HK-2 (cell line): Measurements from ENCODE around the gene GPC5.
"Not testable (repeated sequence)": the region's sequence is repeated elsewhere in the genome, so short reads cannot be mapped to it uniquely, and the experiment has no call there.

Experiments used
- DNase-seq: peaks from one replicate; pipeline ENCODE4 v3.0.0-alpha.2; 2018; ENCODE audit not compliant: unreplicated experiment

Gene GPC5

DNA sequence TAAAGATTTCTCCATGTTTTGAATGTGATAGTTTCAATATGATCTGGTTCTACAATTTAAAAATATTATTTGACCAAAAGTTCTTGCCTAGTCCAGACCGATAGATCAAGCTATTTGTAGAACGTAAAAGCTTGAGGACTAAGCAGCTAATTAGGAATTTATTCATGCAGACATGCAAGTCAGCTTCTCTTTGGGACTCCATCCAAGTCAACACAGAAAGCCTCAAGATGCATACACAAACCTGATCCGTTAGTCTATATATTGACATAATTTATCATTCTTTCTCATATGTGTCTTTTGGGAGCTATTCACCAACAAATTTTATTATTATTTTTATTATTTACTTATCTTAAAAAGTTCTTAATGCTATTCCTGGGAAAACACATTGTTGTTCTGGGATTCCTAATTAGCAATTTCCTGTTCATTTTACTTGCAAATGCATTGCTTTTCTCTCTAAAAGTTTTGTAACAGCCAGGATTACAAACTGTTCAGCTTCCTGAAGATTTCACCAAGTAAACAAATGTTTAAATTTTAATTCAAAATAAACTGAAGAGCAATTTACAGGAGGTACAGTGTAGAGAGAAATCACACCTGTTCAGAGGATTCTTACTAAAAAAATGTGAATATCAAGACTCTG, 375.3 kb downstream of the GPC5 start:
- DNase-seq, result no peak

GRCh38 chr13:91774397-91774796, 376.0 kb downstream of the GPC5 start:
- no peak for DNase-seq

DNA sequence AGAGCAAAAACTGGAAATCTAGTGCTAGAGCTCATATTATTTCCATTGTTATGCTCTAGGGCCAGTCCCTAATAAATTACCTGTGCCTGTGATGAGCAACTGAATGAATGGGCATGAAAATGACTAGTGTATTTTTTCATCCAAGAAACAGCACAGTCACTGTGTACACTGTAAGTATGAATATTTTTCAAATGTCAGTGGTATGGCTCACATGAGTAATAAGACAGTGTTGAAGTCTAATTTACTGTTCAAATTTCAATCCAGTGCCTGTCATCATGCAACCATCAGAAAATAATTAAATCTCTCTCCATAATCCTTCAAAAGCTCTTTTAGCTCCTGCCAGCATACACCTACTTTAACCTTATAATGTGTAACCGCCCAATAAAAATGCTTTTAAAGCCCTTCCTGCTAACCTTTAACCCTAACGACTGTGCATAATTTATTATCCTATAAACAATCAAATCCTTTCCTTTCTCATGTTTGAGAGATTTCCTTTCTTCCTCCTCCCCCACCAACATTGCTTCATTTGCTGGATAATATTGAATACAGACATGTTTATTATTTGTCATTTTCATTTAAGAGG, 378.3 kb downstream of the GPC5 start:
- DNase-seq, result no peak

DNA sequence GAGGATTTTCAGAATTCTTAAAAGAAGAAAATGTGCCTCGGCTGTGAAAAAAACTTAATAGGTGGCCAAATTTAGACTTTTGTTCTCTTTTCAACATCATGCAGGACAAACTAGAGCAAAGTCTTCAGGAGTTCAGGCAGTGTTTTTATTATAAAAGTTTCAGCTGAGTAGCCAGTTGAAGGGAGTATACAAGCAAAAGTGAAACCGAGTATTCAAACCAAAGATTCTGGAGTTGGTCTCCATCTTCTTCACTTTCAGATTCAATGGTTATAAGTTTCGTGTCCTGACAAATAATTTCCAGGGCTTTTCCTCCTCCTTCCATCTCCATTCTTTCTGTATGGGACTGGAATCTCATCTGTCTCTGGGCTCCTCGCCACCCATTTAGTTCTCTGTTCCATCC, 379.7 kb downstream of the GPC5 start:
- no peak for DNase-seq

DNA sequence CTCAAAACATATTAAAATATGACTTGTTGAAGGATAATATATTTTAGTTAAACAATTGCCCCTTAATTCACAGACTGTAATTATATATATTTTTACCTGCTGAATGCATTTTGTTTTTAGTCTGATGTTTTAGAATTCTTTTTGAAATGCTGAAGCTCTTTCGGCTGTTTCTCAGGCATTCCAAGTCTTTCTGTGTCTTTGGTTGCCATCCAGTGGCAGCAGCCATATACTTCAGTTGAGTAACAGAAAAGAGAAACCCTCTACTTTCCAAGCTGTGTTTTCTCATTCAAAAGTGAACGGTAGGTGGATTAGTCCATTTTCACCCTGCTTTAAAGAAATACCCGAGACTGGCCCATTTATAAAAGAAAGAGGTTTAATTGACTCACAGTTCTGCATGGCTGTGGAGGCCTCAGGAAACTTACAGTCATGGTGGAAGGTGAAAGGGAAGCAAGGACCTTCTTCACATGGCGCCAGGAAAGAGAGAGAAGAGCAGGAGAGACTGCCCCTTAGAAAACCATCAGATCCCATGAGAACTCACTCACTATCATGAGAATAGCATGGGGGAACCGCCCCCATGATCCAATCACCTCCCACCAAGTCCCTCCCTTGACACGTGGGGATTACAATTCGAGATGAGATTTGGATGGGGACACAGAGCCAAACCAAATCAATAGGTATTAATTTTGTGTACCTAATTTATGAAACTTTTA, 383.7 kb downstream of the GPC5 start:
- DNase-seq, result not testable (repeated sequence)

DNA sequence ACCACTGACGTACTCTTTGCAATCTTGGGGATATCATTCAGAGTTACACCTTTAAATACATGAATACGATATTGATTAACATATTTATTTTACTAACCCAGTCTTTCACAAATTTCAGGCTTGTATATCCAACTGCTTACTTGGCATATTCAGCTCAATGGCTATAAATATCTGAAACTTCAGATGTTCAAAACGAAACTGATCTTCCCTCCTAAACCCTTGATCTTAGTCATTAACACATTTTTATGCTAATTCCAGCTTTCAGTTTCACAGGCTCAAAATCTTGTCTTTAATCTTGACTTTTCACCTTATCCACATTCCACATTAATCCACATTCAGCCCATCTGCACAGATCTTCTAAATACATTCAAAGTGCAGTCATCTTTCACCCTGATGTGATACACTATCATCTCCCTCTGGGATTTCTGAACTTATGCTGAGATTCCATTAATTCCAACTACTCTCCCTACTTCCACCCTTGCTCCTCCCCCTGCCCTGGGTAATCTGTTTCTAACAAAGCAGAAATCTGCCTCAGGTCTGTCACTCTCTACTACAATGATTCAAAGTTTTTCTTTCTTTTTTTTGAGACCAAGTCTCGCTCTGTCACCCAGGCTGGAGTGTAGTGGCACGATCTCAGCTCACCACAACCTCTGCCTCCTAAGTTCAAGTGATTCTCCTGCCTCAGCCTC, 387.2 kb downstream of the GPC5 start:
- DNase-seq, result no peak

- no peak for DNase-seq
These were observed 393.6 kb downstream of the GPC5 start for GRCh38 chr13:91792054-91792453.

GRCh38 chr13:91797567-91797966, 399.1 kb downstream of the GPC5 start:
- DNase-seq, result no peak

DNA sequence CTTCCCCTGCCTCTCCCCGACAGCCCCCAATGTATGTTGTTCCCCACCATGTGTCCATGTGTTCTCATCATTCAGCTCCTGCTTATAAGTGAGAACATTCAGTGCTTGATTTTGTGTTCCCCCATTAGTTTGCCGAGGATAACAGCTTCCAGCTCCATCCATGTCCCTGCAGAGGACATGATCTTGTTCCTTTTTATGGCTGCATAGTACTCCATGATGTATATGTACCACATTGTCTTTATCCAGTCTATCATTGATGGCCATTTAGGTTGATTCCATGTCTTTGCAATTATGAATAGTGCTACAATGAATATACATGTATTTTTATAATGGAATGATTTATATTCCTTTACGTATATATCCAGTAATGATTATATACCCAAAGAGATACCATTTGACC, 399.9 kb downstream of the GPC5 start:
- not testable (repeated sequence) for DNase-seq

GRCh38 chr13:91801772-91802171, 403.4 kb downstream of the GPC5 start:
- DNase-seq, result not testable (repeated sequence)

DNA sequence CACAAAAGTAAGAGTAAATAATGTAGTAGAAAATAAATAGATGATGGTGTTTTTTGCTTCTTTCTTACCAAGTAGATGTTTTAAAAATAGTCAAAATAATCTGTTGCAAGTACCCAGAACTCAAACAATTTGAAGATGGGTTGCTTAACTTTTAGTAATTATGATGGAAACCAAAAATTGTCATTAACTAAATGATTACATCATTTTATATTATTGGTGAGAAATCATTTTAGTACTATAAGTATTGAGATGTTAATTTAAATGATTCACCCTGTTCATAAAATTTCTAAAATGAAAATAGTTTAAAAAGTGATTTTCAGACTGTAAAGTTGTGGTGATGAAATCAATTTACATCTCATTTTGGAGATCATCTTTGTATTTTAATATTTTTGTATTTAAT, 404.5 kb downstream of the GPC5 start:
- no peak for DNase-seq

GRCh38 chr13:91804724-91805123, 406.3 kb downstream of the GPC5 start:
- DNase-seq, result no peak

DNA sequence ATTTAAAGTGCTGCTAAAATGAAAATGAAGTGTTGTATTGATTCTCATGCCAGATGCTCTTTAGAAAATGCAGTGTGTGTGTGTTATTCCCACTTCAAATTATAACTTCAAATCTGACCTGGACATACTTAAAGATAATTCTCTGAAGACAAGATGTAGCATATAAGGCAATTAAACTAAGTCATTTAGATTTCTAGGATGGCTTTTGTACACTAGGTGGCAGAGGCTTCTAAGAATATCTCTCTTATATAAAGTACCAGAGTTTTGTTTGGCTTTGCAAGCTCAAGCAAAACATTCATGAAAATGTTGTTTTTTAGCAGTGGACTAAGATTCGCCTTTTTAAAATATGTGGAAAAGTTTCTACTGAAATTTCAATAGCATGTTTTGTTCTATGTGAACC, 407.2 kb downstream of the GPC5 start:
- no peak for DNase-seq

DNA sequence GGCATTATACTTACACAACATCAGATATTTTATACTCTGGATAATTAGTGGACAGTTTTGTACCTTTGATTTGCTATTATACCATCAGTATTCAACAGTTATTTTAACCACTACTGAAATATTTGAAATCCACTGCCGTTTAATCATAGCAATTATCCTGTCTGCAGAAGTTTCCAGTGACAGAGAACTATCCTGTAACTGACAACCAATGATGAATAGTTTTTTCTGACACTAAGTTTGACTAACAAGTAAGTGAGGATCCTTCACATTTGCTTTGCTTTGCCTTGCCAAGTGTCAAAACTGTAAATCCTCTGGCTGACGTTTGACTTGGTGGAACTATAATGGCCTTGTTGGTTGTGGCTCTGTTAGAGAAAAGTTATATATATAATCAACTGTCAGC, 410.7 kb downstream of the GPC5 start:
- DNase-seq, result no peak

DNA sequence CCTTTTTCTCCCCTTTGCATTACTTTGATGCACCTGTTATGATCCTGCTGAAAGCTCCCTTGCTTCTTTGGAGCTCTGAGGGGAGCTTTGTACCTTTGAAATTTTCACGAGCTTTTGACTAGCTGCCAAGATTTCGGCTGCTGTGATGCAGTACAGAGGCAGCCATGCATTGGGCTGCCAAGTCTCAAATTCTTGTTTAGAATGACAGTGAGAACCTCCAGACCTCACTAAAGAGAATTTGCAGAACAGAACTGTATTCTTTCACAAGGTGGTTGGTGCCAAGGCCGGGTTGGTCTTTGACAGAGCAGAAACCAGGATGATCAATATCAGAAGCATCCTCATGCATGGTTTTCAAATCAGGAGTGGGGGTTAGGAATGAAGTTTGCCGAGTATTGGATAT, 414.8 kb downstream of the GPC5 start:
- no peak for DNase-seq

DNA sequence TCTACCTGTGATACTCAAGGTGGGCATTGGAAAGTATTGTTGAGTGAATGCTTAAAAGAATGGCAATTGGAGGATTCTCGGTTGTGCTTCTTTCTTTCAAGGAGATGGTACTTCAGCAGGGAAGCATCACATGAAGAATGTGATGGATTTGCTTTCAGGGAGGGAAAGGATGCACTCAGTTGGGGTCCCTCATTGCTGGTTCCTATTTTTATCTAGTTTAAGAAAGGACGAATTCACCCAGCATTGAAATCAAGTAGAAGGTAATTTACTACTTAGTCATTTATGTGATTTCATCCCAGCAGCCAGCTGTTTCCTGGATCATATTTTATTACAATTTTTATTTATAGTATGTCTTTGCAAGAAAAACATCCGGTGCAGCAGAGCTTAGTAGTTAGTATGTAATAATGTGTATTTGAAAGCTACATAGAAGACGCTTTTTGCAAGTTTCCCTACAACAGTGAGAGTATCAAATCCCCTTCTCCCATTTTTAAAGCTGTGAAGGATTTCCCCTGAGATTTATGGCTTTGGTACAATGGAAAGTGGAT, 417.9 kb downstream of the GPC5 start:
- DNase-seq, result no peak

GRCh38 chr13:91817250-91817649, 418.8 kb downstream of the GPC5 start:
- no peak for DNase-seq

DNA sequence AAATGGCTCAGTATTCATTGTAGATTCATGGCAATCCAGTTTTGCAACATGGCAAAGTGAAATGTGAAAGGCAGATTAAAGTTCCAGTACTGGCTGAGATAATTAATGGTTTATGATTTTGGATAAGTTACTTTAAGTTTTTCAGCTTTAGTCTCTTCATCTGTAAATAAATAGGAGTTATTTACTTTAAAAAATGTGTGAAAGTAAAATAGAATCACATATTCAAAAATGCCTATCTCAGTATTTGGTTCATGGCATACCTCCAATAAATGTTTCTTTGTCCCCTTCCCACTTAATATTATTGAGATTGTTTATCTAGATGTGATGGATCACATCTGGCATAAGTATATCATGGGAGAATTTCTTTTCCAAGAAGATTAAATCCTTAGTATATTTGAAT, 426.0 kb downstream of the GPC5 start:
- no peak for DNase-seq

GRCh38 chr13:91825516-91825915, 427.1 kb downstream of the GPC5 start:
- no peak for DNase-seq

DNA sequence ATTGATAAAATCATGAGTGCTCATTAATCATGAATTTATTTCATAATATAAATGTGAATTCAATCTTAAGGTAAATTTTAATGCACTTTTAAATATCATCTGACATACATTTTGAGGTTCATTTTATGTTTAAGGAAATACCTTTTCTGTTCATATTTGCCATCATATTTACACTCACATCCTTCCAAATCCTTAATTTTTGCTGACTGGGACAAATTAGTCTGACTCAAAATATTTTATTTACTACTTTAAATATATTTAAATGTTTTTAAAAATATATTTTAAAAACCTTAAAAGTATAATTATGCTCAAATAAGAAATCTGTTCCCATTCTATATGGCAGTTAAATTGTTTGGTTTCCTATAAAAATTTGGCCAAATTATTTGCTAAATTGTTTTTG, 438.1 kb downstream of the GPC5 start:
- no peak for DNase-seq

GRCh38 chr13:91845612-91846011, 447.2 kb downstream of the GPC5 start:
- no peak for DNase-seq

GRCh38 chr13:91863699-91864098, 465.3 kb downstream of the GPC5 start:
- no peak for DNase-seq

DNA sequence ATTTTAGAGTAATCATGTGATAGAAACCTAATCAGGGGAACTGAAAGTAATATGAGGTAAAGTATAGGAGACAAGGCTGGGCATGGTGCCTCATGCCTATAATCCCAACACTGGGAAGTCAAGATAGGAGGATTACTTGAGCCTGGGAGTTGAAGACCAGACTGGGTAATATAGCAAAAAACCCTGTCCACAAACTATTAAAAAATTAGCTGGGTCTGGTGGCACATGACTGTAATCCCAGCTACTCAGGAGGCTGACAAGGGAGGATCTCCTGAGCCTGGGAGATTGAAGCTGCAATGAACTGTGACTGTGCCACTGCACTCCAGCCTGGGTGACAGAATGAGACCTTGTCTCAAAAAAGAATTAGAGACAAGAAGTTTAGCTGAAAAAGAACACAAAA, 469.9 kb downstream of the GPC5 start:
- no peak for DNase-seq
